GM18511 (cell line): ENCODE measurements around the gene RFESD.
"Not testable (repeated sequence)": the region's sequence is repeated elsewhere in the genome, so short reads cannot be mapped to it uniquely, and the experiment has no call there.

Experiments
- ATAC-seq: cut with Tn5 transposase; IDR thresholded peaks from one replicate; pipeline ENCODE4 v1.9.1; 2021; ENCODE audit warnings: mild to moderate bottlenecking, moderate library complexity; ENCODE audit not compliant: unreplicated experiment

RFESD gene

DNA sequence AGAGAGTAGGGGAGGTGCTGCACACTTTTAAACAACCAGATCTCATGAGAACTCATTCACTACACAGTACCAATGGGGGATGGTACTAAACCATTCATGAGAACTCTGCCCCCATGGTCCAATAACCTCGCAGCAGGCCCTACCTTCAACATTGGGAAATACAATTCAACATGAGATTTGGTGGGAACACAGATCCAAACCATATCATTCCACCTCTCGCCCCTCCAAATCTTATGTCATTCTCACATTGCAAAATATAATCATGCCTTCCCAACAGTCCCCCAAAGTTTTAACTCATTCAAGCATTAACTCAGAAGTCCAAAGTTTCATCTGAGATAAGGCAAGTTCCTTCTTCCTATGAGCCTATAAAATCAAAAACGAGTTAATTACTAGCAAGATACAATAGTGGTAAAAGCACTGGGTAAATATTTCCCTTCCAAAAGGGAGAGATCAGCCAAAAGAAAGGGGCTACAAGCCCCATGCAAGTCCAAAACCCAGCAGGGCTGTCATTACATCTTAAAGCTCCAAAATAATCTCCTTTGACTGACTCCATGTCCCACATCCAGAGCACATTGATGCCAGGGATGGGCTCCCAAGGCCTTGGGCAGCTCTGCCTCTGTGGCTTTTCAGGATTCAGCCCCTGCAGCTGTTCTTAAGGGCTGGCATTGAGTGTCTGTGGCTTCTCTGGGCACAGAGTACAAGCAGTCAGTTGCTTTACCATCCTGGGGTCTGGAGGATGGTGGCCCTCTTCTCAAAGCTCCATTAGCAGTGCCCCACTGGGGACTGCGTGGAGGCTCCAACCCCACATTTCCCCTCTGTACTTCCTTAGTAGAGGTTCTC, 18.4 kb upstream of the RFESD start:
- no peak for ATAC-seq

DNA sequence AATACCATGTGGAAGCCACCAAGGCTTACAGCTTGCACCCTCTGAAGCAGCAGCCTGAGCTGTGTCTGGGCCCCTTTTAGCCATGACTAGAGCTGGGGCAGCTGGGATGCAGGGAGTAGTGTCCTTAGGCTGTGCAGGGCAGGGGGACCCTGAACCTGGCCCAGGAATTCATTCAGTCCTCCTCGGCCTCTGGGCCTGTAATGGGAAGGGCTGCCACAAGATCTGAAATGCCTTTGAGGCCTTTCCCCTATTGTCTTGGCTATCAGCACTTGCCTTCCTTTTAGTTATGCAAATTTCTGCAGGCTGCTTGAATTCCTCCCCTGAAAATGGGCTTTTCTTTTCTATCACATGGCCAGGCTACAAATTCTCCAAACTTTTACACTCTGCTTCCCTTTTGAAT, 17.6 kb upstream of the RFESD start:
- ATAC-seq = no peak

DNA sequence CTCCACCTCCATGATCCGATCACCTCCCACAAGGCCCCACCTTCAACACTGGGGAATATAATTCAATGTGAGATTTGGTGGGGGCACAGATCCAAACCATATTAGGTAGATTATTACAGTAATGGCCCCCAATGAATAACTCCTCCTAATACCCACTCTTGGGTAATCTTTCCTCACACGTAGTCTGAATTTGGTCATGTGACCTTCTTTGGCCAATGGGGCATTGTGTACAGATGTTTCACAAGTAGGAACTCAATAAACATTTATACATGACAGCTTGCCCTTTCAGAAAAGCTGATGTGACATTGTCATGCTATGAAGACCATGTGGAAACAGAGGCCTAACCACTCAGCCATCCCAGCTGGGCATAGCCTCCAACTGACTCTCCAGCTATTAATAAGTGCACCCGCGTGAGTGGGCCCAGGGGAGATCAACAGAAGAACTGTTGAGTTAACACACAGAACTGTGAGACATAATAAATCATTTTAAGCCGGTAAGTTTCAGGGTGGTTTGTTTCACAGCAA, 16.1 kb upstream of the RFESD start:
- no peak for ATAC-seq

DNA sequence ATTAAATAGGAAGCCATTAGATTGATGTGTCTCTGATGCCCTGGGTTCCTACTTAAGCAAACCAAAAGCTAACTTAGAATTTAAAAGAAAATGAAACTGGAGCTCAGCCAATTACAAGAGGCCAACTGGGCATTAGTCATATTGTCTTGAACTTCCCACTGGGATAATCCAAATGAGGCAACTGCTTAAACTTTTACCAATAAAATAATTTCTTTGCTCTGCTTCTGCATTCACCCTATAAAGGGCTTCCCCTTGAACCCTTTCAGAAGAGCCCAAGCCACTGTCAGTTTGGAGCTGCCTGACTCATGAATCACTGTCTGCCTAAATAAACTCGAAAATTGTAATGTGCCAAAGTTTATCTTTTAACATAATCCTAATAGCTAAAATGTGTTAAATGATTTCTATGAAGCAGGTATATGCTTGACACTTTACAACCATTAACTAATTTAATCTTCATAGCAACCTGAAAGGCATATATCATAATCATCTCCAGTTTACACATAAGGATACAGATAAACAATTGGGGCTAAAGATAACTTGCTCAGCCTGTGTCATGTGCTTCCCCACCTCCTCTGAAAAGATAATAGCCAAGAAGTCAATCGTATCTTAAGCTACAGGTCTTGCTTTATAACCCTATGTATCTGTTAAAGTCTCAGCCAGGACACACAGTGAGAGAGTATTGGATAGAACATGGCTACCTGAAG, 15.2 kb upstream of the RFESD start:
- ATAC-seq = peak; percentile 18

DNA sequence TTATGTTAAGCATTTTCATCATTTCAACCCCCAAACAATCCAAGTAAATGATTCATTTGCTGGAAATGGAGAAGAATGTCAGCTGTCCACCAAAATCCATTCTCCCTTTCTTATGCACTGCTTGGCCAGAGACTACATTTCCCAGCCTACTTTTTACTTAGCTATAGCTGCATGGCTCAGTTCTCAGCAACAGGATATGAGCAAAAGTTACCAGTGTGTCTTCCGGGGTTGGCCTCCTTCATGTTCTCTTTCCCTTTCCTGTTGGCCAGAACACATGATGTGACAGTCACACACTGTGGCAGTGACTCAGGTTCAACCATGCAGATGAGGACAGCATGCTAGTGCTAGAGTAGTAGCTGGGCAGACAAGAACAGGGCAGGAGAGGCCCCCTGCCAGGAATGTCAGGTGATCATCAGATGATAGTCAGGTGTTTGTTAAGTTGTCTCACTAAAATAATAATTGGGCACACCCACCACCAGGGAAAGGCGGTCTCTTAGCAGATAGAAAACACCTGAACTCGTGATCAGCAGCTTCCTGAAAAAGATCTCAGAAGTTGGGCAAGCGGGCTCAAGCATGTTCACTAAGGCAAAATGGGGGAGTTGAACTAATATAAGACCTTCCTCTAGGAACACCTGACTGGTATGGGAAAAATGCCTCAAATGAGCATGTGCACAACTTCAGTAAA, 14.4 kb upstream of the RFESD start:
- peak; percentile 98 for ATAC-seq

DNA sequence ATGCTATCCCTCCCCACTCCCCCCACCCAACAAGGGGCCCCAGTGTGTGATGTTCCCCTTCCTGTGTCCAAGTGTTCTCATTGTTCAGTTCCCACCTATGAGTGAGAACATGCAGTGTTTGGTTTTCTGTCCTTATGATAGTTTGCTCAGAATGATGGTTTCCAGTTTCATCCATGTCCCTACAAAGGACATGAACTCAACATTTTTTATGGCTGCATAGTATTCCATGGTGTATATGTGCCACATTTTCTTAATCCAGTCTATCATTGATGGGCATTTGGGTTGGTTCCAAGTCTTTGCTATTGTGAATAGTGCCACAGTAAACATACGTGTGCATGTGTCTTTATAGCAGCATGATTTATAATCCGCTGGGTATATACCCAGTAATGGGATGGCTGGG, 13.6 kb upstream of the RFESD start:
- ATAC-seq = not testable (repeated sequence)

DNA sequence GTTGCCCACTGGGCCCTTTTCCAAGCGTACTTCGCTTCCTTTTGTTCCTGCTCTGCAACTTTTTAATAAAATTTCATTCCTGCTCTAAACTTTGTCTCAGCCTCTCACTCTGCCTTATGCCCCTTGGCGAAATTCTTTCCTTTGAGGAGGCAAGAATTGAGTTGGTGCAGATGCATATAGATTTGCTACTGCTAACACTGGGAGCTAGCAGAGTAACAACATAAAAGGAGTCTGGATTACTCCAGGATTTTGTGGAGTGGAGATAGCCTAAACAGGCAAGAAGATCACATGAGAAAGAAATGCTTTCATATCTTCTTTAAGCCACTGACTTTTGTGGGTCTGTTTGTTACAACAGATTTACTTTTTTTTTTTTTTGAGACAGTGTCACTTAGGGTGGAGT, 12.9 kb upstream of the RFESD start:
- no peak for ATAC-seq

DNA sequence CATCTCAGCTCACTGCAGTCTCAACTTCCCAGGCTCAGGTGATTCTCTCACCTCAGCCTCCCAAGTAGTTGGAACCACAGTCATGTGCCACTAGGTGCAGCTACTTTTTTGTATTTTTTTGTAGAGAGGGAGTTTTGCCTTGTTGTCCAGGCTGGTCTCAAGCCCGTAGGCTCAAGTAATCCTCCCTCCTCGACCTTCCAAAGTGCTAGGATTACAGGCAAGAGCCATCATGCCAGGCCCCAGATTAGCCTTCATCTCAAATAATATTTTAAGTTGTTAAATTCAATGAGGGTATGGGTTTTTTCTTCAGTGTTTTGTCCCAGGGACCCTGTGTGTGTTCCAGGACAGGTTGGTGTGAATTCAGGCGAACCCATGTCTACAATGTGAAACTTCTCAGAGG, 12.5 kb upstream of the RFESD start:
- no peak for ATAC-seq

DNA sequence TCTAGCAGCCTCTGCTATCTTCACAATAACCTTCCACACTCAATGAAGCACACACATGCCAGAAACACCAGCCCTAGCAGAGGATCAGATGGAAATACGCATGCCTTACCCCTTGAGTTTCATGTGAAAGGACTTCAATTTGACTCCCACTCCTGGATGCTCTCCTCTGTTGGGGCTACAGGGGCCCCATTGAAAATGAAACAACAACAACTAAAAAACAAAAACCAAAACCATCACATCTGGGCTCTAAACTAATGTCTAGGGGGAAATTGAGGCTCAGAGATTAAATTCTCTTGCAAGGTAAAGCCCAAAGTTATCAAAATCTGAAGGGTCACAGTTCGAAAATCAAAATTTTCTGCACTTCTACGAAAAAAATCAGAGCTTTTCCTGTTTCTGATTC, 7.9 kb upstream of the RFESD start:
- ATAC-seq = no peak

DNA sequence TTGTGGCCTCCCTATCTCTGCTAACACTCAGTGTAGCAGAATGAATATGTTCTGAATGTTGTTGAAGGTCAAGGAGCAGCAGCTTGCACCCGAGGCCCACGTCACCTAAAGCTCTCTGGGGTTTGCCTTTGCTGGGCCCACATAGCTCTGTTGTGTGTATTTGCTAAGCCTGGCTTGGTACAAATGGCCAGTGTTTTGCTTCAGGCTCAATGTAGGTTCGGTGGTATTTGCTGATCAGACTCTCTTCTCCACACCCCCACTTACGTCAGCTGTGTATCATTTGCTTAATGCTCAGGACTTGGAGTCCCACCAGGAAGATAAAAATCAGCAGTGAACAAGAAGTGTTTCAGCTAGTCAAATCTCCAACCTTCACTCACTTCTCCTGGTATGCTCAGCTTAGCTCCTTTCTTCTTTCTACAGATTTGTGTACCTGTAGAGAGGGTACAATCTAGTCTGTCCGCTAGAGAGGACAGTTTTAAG, 4.8 kb upstream of the RFESD start:
- no peak for ATAC-seq

DNA sequence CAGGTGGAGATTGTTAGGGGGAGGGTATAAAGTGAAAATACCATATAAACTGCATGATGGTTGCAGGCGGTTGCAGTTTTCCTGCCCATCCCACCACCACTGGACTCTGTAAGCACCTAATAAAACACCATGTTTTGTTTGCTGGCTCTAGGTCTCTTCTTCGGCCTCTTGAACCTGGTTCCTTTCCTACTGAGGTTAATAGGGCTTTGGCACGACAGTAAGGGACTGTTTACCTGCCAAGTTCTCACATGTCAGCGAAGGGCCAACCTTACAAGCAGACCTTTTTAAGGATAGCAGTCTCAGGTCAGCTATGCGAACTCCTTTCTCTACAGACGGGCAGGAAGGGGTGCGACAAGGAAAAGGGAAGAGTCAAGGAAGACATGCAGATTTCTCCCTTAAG, 3.4 kb upstream of the RFESD start:
- no peak for ATAC-seq

DNA sequence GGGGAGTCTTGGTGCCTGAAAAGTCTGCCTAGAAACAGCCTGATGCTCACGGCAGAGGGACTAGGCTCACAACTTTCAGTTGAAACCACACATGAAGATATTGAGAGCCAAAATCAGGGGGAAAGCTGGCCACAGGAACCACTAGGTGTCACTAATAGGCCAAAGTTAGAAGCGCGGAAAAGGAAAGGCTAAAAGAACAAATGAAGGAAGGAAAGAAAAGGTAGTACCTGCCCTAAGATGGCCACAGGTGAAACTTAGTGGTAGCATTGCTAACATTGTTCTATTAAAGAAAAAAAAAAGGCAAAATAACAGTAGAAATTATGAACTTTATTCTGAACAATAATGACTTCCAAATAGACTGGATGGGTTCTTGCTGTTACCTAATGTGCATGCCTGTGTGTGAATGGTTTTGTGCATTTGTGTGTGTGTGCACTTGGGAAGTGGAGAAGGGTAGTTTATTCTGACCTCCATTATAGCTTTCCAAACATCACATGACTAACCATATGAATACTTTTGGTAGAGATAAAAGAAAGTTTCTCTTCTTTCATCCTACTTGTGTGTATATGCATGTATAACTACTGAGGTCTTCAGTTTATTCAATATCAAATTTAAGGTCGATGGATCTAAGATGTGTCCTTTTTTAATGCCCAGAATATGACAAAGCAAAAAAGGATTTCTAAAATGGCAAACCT, 2.1 kb upstream of the RFESD start:
- peak; percentile 40 for ATAC-seq

DNA sequence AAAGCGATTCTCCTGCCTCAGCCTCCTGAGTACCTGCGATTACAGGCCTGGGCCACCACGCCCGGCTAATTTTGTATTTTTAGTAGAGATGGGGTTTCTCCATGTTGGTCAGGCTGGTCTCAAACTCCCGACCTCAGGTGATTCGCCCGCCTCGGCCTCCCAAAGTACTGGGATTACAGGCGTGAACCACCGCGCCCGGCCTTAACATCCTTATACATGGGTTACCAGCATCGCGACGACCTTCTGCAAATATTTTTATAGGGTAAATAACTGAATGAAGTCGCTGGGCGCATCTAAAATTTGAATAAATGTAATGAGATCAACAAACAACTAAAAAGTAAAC, 380 bp upstream of the RFESD start:
- not testable (repeated sequence) for ATAC-seq

DNA sequence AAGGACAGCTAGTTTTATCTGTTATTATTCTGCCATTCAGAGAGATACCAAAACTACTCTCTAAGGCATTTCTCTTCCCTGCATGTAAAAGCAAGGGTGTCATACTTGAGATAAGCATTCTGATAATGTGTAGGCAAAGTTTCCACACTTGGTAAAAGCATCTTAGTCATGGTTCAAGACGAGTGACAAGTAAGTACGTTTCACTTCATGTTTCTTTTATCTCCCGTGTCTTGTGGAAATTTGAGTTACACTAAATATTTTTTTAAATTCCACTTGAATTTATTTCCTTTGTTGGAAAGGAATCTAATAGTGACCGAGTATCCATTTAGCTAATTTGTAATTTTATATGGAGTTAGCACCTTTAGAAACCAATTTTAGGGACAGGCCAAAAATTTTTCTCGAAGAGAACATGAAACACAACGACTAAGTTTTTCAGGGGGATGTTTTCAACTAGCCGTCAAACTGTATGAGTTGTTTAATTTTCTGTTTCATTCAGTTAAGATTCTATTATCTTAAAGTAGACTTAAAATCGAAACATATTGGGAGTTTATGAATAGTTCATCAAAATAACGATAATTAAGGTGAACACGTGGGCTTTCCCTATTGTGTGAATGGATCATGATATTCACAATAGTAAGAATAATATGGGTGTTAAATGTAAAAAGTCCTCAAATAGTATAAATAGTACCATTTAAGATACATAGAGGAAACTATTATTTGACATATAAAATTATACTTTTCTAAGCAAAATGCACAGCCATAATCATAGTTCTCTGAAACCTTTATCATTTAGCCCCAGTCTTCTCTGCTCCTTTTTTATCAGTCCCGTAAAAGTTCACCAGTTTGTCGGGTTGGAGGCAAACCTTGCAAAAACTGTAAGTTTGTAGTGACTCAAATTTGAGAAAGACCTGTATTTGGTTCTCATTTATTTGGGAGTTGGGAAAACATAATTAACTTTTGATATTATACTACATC, 1.6 kb downstream of the RFESD start:
- no peak for ATAC-seq

DNA sequence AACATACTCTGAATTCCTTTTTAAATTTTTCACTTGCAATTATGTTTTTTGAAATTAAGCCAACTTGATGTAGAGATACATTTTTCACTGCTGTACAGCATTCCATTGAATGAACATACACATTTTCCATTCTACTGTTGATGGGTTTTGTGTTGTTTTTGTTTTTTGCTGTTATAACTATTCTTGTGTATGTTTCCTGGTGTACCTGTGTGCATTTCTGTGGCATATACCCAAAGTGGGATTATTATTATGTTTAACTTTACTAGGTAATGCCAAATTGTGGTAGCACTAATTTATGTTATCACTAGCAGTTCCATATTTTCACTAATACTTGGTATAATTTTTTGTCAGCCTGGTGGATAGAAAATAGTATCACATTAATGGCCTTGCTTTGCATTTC, 2.7 kb downstream of the RFESD start:
- no peak for ATAC-seq

DNA sequence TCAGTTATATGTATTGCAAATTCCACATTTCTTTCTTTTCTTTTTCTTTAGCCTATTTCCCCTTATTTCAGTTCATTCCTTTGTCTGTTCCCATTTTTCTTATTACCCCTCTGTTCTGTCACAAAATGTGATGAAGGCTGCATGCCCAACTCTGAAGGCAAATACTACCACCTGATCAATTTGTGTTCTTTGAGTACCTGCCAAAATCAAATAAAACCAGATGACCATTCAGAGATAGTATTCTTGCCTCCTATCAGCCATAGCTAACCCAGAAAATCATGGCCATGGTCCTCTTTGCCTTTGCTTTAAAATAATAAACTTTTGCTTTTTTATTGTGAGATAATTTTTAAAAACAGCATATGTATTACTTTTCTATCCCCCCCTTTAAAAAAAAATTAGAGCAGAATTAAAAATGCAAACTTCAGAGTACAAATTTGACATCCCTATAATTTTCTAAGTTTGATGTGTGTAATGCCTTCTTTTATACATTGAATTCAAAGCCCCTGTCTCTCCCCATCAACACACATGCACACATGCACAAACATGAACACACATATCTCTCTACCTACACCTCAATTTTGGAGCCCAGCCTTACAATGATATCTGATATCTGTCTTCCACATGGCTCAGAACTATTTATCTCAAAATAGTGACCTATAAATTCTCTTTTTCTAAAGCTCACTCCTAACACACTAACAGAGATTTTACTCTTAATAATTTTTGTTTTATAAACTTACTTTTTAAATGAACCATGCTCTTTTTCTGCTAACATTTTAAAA, 3.5 kb downstream of the RFESD start:
- ATAC-seq = no peak

DNA sequence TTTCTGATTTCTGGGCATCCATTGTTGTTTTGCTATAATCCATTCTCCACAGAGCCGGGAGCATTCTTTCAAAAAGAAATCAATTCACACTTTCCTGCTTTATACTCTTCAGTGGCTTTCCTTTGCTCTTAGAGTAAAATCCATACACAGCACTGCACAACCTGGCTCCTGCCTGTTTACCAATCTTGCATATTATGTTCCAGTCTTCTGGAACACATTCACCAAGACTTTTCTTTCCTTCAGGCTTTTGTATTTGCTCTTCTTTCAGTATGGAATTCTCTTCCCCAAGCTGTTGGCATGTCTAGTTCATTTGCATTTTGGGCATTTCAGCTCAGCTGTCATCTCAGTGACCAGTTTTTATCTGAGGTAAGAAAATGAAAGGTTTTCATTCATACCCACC, 6.3 kb downstream of the RFESD start:
- ATAC-seq = no peak

DNA sequence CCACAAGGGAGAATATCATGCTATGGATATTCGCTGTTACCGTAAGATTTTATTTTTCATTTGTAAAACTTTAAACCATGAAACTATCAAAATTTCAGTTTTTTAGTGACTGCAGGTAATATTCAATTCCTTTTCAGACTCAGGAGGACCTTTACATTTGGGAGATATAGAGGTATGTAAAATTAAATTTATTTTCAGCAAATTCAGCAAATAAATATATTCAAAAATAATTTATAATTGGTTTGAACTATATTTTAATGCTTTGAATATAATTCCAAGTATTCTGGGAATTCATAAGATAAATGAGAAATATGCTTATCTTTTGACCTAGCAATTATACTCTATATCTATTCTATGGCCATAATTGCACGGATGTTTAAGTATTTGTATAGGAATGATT, 7.6 kb downstream of the RFESD start:
- ATAC-seq = no peak

DNA sequence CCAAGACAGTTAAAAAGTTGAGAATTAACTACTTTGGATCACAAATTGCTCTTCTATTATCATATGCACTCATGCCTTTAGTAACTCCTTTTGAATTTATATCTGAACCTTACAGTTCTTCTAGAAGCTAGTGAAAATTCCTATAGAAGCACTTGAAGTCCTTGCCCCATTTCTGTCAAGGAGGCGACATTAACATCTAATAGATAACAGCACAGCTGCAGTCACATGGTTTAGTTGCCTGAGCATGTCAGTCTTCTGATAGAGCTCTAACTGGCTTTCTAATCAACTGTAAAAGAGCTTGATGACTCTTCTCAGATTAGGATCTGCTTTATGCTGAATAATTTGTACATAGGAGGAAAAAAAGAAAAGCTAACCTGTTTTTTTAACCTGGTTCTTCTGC, 9.0 kb downstream of the RFESD start:
- no peak for ATAC-seq
